ENCODE data around the gene DNHD1. TPM values are rescaled to one million over a fixed set of nuclear protein-coding genes. Genes with fewer than 3 reads are reported as not detected.

Gene DNHD1
- total and polyA plus RNA-seq, 9 of the 15 experiments (the other 6 are each of a cell fraction or from before 2014, with no cell fraction given) = 0.82 to 9.7 (median 3.8) TPM

DNA sequence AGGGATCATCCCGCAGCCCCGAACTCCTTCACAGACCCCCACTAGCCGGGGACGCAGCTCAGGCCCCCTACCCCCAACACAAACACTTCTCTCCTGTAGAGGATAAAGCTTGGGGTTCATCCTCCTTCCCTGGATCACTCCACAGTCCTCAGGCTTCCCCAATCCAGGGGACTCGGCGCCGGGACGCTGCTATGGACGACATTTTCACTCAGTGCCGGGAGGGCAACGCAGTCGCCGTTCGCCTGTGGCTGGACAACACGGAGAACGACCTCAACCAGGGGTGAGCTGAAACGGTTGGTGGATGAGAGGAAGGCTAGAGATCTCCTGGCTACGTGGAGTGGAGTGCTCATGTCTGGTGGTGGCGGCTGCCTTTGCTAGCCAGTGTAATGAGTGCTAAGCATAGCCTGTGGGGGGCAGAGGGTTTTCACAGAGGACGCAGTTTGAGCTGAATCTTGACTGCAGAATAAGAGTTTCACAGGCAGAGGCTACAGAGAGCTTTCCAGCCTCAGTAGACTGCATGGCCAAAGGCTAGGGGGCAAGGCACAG, 107.1 kb downstream of the DNHD1 start (continued):
- TF ChIP-seq POLR3A (IDR thresholded peaks at IDR 0.05; ENCODE audit: borderline replicate concordance, extremely low read depth, insufficient read depth, insufficient read length) (no peak), ZNF311 (CRISPR knock-in tag; IDR thresholded peaks at IDR 0.05) (no peak), HMG20B (CRISPR knock-in tag; IDR thresholded peaks at IDR 0.05) (no peak), CTBP1 (IDR thresholded peaks at IDR 0.05; ENCODE audit: borderline replicate concordance) (0 out of 2 replicates have a peak, but pooled peaks have one; percentile 16), SREBF2 (CRISPR knock-in tag; IDR thresholded peaks at IDR 0.05) (no peak), PML (IDR thresholded peaks at IDR 0.05; ENCODE audit: low read length) (no peak), SMAD1 (IDR thresholded peaks at IDR 0.05; ENCODE audit: low read depth, low read length, partially characterized antibody) (no peak), ZNF354B (CRISPR knock-in tag; IDR thresholded peaks at IDR 0.05) (no peak), ASH1L (IDR thresholded peaks at IDR 0.05; ENCODE audit: borderline replicate concordance, low read depth, partially characterized antibody) (no peak), NFIC (IDR thresholded peaks at IDR 0.05) (no peak), SAP30 (IDR thresholded peaks at IDR 0.05; ENCODE audit: borderline replicate concordance, insufficient read depth, low read depth, low read length, poor library complexity, severe bottlenecking) (no peak), ZNF217 (CRISPR knock-in tag; IDR thresholded peaks at IDR 0.05) (no peak), TFAM (CRISPR knock-in tag; conservative IDR thresholded peaks at IDR 0.05) (no peak), ZNF282 (CRISPR knock-in tag; IDR thresholded peaks at IDR 0.05) (no peak), RBM34 (IDR thresholded peaks at IDR 0.05; ENCODE audit: borderline replicate concordance, insufficient read depth, low read length) (no peak)
- TF ChIP-seq, protein P1, sequence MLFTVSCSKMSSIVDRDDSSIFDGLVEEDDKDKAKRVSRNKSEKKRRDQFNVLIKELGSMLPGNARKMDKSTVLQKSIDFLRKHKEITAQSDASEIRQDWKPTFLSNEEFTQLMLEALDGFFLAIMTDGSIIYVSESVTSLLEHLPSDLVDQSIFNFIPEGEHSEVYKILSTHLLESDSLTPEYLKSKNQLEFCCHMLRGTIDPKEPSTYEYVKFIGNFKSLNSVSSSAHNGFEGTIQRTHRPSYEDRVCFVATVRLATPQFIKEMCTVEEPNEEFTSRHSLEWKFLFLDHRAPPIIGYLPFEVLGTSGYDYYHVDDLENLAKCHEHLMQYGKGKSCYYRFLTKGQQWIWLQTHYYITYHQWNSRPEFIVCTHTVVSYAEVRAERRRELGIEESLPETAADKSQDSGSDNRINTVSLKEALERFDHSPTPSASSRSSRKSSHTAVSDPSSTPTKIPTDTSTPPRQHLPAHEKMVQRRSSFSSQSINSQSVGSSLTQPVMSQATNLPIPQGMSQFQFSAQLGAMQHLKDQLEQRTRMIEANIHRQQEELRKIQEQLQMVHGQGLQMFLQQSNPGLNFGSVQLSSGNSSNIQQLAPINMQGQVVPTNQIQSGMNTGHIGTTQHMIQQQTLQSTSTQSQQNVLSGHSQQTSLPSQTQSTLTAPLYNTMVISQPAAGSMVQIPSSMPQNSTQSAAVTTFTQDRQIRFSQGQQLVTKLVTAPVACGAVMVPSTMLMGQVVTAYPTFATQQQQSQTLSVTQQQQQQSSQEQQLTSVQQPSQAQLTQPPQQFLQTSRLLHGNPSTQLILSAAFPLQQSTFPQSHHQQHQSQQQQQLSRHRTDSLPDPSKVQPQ (CRISPR knock-in tag; IDR thresholded peaks at IDR 0.05; ENCODE audit: borderline replicate concordance) = no peak
- TF ChIP-seq, protein P2, sequence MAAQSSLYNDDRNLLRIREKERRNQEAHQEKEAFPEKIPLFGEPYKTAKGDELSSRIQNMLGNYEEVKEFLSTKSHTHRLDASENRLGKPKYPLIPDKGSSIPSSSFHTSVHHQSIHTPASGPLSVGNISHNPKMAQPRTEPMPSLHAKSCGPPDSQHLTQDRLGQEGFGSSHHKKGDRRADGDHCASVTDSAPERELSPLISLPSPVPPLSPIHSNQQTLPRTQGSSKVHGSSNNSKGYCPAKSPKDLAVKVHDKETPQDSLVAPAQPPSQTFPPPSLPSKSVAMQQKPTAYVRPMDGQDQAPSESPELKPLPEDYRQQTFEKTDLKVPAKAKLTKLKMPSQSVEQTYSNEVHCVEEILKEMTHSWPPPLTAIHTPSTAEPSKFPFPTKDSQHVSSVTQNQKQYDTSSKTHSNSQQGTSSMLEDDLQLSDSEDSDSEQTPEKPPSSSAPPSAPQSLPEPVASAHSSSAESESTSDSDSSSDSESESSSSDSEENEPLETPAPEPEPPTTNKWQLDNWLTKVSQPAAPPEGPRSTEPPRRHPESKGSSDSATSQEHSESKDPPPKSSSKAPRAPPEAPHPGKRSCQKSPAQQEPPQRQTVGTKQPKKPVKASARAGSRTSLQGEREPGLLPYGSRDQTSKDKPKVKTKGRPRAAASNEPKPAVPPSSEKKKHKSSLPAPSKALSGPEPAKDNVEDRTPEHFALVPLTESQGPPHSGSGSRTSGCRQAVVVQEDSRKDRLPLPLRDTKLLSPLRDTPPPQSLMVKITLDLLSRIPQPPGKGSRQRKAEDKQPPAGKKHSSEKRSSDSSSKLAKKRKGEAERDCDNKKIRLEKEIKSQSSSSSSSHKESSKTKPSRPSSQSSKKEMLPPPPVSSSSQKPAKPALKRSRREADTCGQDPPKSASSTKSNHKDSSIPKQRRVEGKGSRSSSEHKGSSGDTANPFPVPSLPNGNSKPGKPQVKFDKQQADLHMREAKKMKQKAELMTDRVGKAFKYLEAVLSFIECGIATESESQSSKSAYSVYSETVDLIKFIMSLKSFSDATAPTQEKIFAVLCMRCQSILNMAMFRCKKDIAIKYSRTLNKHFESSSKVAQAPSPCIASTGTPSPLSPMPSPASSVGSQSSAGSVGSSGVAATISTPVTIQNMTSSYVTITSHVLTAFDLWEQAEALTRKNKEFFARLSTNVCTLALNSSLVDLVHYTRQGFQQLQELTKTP (IDR thresholded peaks at IDR 0.05; ENCODE audit: low read depth in 1 of 2, partially characterized antibody in 2 of 2) = no peak
- TF ChIP-seq, protein P3, sequence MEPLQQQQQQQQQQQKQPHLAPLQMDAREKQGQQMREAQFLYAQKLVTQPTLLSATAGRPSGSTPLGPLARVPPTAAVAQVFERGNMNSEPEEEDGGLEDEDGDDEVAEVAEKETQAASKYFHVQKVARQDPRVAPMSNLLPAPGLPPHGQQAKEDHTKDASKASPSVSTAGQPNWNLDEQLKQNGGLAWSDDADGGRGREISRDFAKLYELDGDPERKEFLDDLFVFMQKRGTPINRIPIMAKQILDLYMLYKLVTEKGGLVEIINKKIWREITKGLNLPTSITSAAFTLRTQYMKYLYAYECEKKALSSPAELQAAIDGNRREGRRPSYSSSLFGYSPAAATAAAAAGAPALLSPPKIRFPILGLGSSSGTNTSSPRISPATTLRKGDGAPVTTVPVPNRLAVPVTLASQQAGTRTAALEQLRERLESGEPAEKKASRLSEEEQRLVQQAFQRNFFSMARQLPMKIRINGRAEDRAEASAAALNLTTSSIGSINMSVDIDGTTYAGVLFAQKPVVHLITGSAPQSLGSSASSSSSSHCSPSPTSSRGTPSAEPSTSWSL (CRISPR knock-in tag; IDR thresholded peaks at IDR 0.05; ENCODE audit: borderline replicate concordance) = no peak
- TF ChIP-seq, protein P4, sequence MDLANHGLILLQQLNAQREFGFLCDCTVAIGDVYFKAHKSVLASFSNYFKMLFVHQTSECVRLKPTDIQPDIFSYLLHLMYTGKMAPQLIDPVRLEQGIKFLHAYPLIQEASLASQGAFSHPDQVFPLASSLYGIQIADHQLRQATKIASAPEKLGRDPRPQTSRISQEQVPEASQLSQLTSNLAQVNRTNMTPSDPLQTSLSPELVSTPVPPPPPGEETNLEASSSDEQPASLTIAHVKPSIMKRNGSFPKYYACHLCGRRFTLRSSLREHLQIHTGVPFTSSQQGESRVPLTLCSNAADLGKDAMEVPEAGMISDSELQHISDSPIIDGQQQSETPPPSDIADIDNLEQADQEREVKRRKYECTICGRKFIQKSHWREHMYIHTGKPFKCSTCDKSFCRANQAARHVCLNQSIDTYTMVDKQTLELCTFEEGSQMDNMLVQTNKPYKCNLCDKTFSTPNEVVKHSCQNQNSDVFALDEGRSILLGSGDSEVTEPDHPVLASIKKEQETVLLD (IDR thresholded peaks at IDR 0.05) = no peak
